ENCODE measurements around the gene PTPRN2. TPM values are rescaled to one million over a fixed set of nuclear protein-coding genes. Genes with fewer than 3 reads are reported as not detected.

The PTPRN2 gene
- total and polyA plus RNA-seq, 2 of the 13 experiments (the other 11 are each of a cell fraction or from before 2014, with no cell fraction given), result 2.5 to 24.2 TPM

DNA sequence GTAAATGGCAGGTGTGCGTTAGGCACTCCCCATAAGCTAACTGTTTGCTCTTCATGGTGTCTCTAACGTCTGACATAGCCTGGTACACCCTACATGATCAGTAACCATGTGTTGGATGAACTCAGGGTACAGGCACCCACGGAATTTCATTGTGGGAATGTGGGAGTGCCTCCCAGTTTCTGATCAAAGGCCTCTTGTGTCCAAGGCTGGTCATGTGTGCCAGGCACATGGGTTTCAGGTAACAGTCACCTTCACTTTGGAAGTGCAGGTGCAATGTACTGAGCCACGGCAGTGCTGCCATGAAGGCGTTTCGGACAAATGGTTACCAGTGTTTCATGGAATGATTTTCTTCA lies 952.5 kb downstream of the PTPRN2 start:
- no peak for TF ChIP-seq ZNF441 (CRISPR knock-in tag; IDR thresholded peaks at IDR 0.05; ENCODE audit: borderline replicate concordance)
- no peak for TF ChIP-seq RCOR2 (CRISPR knock-in tag; IDR thresholded peaks at IDR 0.05)
- no peak for TF ChIP-seq EP300 (IDR thresholded peaks at IDR 0.05; ENCODE audit: low read depth in 2 of 2, low read length in 2 of 2)
- TF ChIP-seq EP300 (CRISPR knock-in tag; IDR thresholded peaks at IDR 0.05; ENCODE audit: borderline replicate concordance), result no peak
- TF ChIP-seq MIXL1 (CRISPR knock-in tag; IDR thresholded peaks at IDR 0.05), result no peak
- no peak for TF ChIP-seq PAF1 (CRISPR knock-in tag; IDR thresholded peaks at IDR 0.05)
- TF ChIP-seq, protein P1, sequence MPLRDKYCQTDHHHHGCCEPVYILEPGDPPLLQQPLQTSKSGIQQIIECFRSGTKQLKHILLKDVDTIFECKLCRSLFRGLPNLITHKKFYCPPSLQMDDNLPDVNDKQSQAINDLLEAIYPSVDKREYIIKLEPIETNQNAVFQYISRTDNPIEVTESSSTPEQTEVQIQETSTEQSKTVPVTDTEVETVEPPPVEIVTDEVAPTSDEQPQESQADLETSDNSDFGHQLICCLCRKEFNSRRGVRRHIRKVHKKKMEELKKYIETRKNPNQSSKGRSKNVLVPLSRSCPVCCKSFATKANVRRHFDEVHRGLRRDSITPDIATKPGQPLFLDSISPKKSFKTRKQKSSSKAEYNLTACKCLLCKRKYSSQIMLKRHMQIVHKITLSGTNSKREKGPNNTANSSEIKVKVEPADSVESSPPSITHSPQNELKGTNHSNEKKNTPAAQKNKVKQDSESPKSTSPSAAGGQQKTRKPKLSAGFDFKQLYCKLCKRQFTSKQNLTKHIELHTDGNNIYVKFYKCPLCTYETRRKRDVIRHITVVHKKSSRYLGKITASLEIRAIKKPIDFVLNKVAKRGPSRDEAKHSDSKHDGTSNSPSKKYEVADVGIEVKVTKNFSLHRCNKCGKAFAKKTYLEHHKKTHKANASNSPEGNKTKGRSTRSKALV (CRISPR knock-in tag; IDR thresholded peaks at IDR 0.05), result no peak
- TF ChIP-seq HMG20B (CRISPR knock-in tag; conservative IDR thresholded peaks at IDR 0.05), result no peak
- no peak for TF ChIP-seq NAIF1 (CRISPR knock-in tag; IDR thresholded peaks at IDR 0.05; ENCODE audit: borderline replicate concordance)
- CTCF ChIA-PET (ENCODE audit: low intra/inter-chr PET ratio, low total read pairs), result no interaction called here
- Histone ChIP-seq H3K27me3 (ENCODE audit: control insufficient read depth in 1 of 2, insufficient read depth in 2 of 2, low read length in 2 of 2) (peaks cover 0 to 51% of the 10 kb centered on the region in 2 experiments), H3K9ac (ENCODE audit: insufficient read depth, low read depth, low read length) (no peak overlapping the region), H2AFZ (ENCODE audit: low read length) (no peak overlapping the region), H3K27ac (ENCODE audit: extremely low read length, insufficient read depth, low read length) (no peak overlapping the region), H3K4me2 (ENCODE audit: low read depth, low read length) (no peak overlapping the region), H3K4me3 (replicated peaks in 1 of 3; ENCODE audit: insufficient read depth in 1 of 3, low read depth in 2 of 3, low read length in 3 of 3) (no peak overlapping the region), H3K79me2 (ENCODE audit: insufficient read depth, low read length) (no peaks in the 10 kb centered on the region), H3K4me1 (ENCODE audit: insufficient read depth, low read length) (no peaks in the 10 kb centered on the region), H3K9me3 (ENCODE audit: low read length) (peaks cover 10% of the 10 kb centered on the region), H4K20me1 (ENCODE audit: insufficient read depth, low read length) (no peaks in the 10 kb centered on the region; the same call in 1 of the 2 replicates), H3K36me3 (replicated peaks in 1 of 2; ENCODE audit: control insufficient read depth in 1 of 2, insufficient read depth in 2 of 2, low read length in 2 of 2) (no peaks in the 10 kb centered on the region)
- in situ Hi-C loops (cut with HindIII; ENCODE audit: extremely low pct_ligation_motif_present, low pct_unique_long_range_greater_than_20kb), result no loop called here
- BruUV-seq (replicated peaks), result no TSS peak
- ATAC-seq, result peak; percentile 26; the same call in 1 of the 3 replicates
- no peak for DNase-seq (ENCODE audit: low spot score)
- FAIRE-seq, result no peak
- WGBS (ENCODE audit: low lambda C conversion rate), result 49% methylated on average over 6 of the region's 6 CpGs
- POLR2A ChIA-PET, result no interaction called here
- intact Hi-C loops (cut with micrococcal nuclease; ENCODE audit: unreplicated experiment), result no loop called here
